Upper lobe of left lung (tissue), 6 donors: Measurements from ENCODE around the gene ARV1. TPM values are rescaled to one million over a fixed set of nuclear protein-coding genes. Genes with fewer than 3 reads are reported as not detected.
"Not testable (repeated sequence)": the region's sequence is repeated elsewhere in the genome, so short reads cannot be mapped to it uniquely, and the experiment has no call there.

Source experiments
- ATAC-seq, 2 donors: fragments of 200-7000 bp; cut with Tn5 transposase; one replicate each; pipeline ENCODE4 v1.9.1; 2022; ENCODE audit warnings: mild to moderate bottlenecking in 2 of 2, moderate library complexity in 2 of 2; ENCODE audit not compliant: low FRiP score in 2 of 2
- DNase-seq, 2 donors: peaks; one replicate each; pipeline ENCODE4 v3.0.0-alpha.2; 2019 to 2020
- H3K27ac ChIP-seq, 4 donors: fragments of 200-600 bp; sonication (generic); one replicate each; pipeline ENCODE4 v1.5.1; 2016 to 2019
- H3K27me3 ChIP-seq, 4 donors: fragments of 200-600 bp; sonication (generic); one replicate each; pipeline ENCODE4 v1.5.1; 2017 to 2019
- H3K36me3 ChIP-seq, 4 donors: fragments of 200-600 bp; sonication (generic); one replicate each; pipeline ENCODE4 v1.5.1; 2016 to 2019
- H3K4me1 ChIP-seq, 4 donors: fragments of 200-600 bp; sonication (generic); one replicate each; pipeline ENCODE4 v1.5.1; 2018 to 2019
- H3K4me3 ChIP-seq, 4 donors: fragments of 200-600 bp; sonication (generic); one replicate each; pipeline ENCODE4 v1.5.1; 2017 to 2019; ENCODE audit warnings: mild to moderate bottlenecking in 2 of 4, moderate library complexity in 1 of 4
- H3K9me3 ChIP-seq, 4 donors: fragments of 200-600 bp; sonication (generic); one replicate each; pipeline ENCODE4 v1.5.1; 2018 to 2019
- EP300 ChIP-seq, 4 donors: sonication (generic); formaldehyde crosslinking; IDR thresholded peaks; one replicate each; pipeline ENCODE4 v1.5.1; 2017; ENCODE audit warnings: antibody characterized with exemption in 4 of 4, control low read depth in 2 of 4
- POLR2A ChIP-seq, 4 donors: fragments of 450-650 bp; IDR thresholded peaks; one replicate each; pipeline ENCODE4 v1.5.1; 2016 to 2017; ENCODE audit warnings: antibody characterized with exemption in 4 of 4, mild to moderate bottlenecking in 2 of 4
- POLR2AphosphoS5 ChIP-seq, 2 donors: sonication (generic); formaldehyde crosslinking; IDR thresholded peaks; one replicate each; pipeline ENCODE4 v1.5.1; 2017; ENCODE audit warnings: antibody characterized with exemption in 2 of 2
- WGBS, 2 donors: methylation state at CpG; one replicate each; pipeline ENCODE4 v1.1.5; 2017 to 2018; 5-methylcytosine and 5-hydroxymethylcytosine counted together
- total RNA-seq, 6 donors: library from RNA; depleted of rRNA in 4 of 6; stranded (reverse); fragments of >200 nt in 4 of 6; gene quantifications; one replicate each; pipeline versions ENCODE4 v1.1.0 to v1.2.1, GENCODE V29; 2016 to 2021
- TF ChIP-seq, protein P1 (sequence below), 6 experiments: fragments of 450-650 bp in 4 of 6; fragments of 200-600 bp in 2 of 6; sonication (generic) in 2 of 6; IDR thresholded peaks; one replicate each; pipeline ENCODE4 v1.5.1; 2016 to 2019; ENCODE audit warnings: antibody characterized with exemption in 6 of 6
- donor health status: DM: no; HTN: no; CAD: no; lungs with moderate emphysema.
- donor health status: DM: no; HTN: yes; CAD: no; lungs with severe emphysema.

ARV1 gene
- total RNA-seq, 6 donors from 2014 or later, result 2.3 to 25.2 (median 19.6) TPM

DNA sequence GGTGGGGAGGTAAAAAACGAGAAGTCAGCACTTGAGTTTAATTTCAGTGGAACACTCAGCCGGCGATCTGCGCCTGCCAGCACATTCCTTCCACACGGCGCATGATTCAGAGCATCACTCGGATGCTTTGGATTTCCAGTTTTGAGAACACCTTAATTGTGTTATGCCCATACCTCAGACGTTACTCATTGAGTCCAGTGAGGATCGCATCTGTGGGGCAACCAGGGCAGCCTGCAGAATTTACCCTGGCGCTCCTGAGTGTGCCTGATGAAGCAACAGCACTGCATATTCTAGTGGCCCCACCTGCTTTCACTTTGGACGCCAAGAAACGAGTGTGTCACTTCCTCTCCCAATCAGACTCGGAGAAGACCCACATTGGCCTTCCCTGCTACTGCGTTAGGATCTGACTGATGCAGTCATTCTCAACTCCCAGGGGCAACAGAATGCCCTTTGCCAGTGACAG lies 41.3 kb downstream of the ARV1 start:
- Histone ChIP-seq H3K4me1 (peaks cover 13 to 24% (median 17%) of the 10 kb centered on the region in 4 donors), H3K9me3 (no peaks in the 10 kb centered on the region), H3K27ac (peak overlapping the region; percentile 36 to 80 (median 79)), H3K4me3 (peak overlapping the region in 2 of 4 donors; percentile 9 to 17), H3K27me3 (no peaks in the 10 kb centered on the region), H3K36me3 (peaks cover 0 to 19% (median 4%) of the 10 kb centered on the region in 4 donors)
- DNase-seq, result peak in 1 of 2 donors; percentile 46
- peak; percentile 5 to 36 for ATAC-seq
- WGBS, 2 donors, result 54 to 80% methylated on average over 9 to 14 of the region's 14 CpGs
- TF ChIP-seq POLR2AphosphoS5 (IDR thresholded peaks at IDR 0.05), result peak in 1 of 2 donors; percentile 10
- TF ChIP-seq POLR2A (IDR thresholded peaks at IDR 0.05), result no peak
- no peak for TF ChIP-seq EP300 (IDR thresholded peaks at IDR 0.05)
- TF ChIP-seq, protein P1, sequence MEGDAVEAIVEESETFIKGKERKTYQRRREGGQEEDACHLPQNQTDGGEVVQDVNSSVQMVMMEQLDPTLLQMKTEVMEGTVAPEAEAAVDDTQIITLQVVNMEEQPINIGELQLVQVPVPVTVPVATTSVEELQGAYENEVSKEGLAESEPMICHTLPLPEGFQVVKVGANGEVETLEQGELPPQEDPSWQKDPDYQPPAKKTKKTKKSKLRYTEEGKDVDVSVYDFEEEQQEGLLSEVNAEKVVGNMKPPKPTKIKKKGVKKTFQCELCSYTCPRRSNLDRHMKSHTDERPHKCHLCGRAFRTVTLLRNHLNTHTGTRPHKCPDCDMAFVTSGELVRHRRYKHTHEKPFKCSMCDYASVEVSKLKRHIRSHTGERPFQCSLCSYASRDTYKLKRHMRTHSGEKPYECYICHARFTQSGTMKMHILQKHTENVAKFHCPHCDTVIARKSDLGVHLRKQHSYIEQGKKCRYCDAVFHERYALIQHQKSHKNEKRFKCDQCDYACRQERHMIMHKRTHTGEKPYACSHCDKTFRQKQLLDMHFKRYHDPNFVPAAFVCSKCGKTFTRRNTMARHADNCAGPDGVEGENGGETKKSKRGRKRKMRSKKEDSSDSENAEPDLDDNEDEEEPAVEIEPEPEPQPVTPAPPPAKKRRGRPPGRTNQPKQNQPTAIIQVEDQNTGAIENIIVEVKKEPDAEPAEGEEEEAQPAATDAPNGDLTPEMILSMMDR (IDR thresholded peaks at IDR 0.05), result peak in 2 of 6 experiments; percentile 6 to 28

GRCh38 chr1:231020816-231021215 lies 41.9 kb downstream of the ARV1 start:
- Histone ChIP-seq H3K4me3 (peak overlapping the region in 2 of 4 donors; percentile 9 to 17), H3K9me3 (no peaks in the 10 kb centered on the region), H3K4me1 (peaks cover 13 to 24% (median 17%) of the 10 kb centered on the region in 4 donors), H3K27me3 (no peaks in the 10 kb centered on the region), H3K36me3 (peaks cover 0 to 19% (median 3%) of the 10 kb centered on the region in 4 donors), H3K27ac (peak overlapping the region; percentile 36 to 80 (median 79))
- WGBS, 2 donors, result 48 to 56% methylated on average over 7 of the region's 7 CpGs
- no peak for TF ChIP-seq POLR2A (IDR thresholded peaks at IDR 0.05)
- TF ChIP-seq POLR2AphosphoS5 (IDR thresholded peaks at IDR 0.05), result no peak
- TF ChIP-seq EP300 (IDR thresholded peaks at IDR 0.05), result no peak
- TF ChIP-seq, protein P1 (IDR thresholded peaks at IDR 0.05), result no peak
- ATAC-seq, result peak; percentile 5 to 28
- DNase-seq, result no peak

- peak; percentile 11 for ATAC-seq
- no peak for DNase-seq
- peak overlapping the region in 3 of 4 donors; percentile 47 to 79 (median 79) for H3K27ac ChIP-seq
- H3K27me3 ChIP-seq, result no peaks in the 10 kb centered on the region
- 69 to 76% methylated on average over 12 of the region's 12 CpGs for WGBS, 2 donors
- TF ChIP-seq POLR2A (IDR thresholded peaks at IDR 0.05) (no peak), EP300 (IDR thresholded peaks at IDR 0.05) (no peak), POLR2AphosphoS5 (IDR thresholded peaks at IDR 0.05) (no peak)
- TF ChIP-seq, protein P1 (IDR thresholded peaks at IDR 0.05), result no peak
- H3K4me3 ChIP-seq, result no peak overlapping the region
- peaks cover 13 to 24% (median 17%) of the 10 kb centered on the region in 4 donors for H3K4me1 ChIP-seq
- H3K9me3 ChIP-seq, result no peaks in the 10 kb centered on the region
- peaks cover 0 to 19% (median 3%) of the 10 kb centered on the region in 4 donors for H3K36me3 ChIP-seq
Measured at GRCh38 chr1:231021540-231022031, 42.7 kb downstream of the ARV1 start.

GRCh38 chr1:231022543-231022942 lies 43.6 kb downstream of the ARV1 start:
- H3K36me3 ChIP-seq, H3K9me3 ChIP-seq, H3K4me3 ChIP-seq, H3K27me3 ChIP-seq, DNase-seq, ATAC-seq: not testable (repeated sequence)
- H3K27ac ChIP-seq, result peak overlapping the region in 3 of 4 donors; percentile 3 to 79 (median 7)
- 89 to 95% methylated on average over 7 of the region's 7 CpGs for WGBS, 2 donors
- H3K4me1 ChIP-seq, result peaks cover 13 to 30% (median 17%) of the 10 kb centered on the region in 4 donors

GRCh38 chr1:231023150-231023549 lies 44.3 kb downstream of the ARV1 start:
- no peak for ATAC-seq
- no peak overlapping the region for H3K4me3 ChIP-seq
- TF ChIP-seq EP300 (IDR thresholded peaks at IDR 0.05) (no peak), POLR2A (IDR thresholded peaks at IDR 0.05) (no peak), POLR2AphosphoS5 (IDR thresholded peaks at IDR 0.05) (no peak)
- TF ChIP-seq, protein P1 (IDR thresholded peaks at IDR 0.05), result no peak
- H3K9me3 ChIP-seq, result no peaks in the 10 kb centered on the region
- H3K36me3 ChIP-seq, result peaks cover 0 to 7% (median 3%) of the 10 kb centered on the region in 4 donors
- WGBS, 2 donors, result 95% methylated on average over 8 to 9 of the region's 9 CpGs
- DNase-seq, result peak in 1 of 2 donors; percentile 27
- peak overlapping the region in 2 of 4 donors; percentile 3 to 79 for H3K27ac ChIP-seq
- H3K27me3 ChIP-seq, result no peaks in the 10 kb centered on the region
- H3K4me1 ChIP-seq, result peaks cover 17 to 36% (median 21%) of the 10 kb centered on the region in 4 donors
